Subcutaneous adipose tissue (tissue), 4 donors: ENCODE data around the gene MED27. TPM values are rescaled to one million over a fixed set of nuclear protein-coding genes. Genes with fewer than 3 reads are reported as not detected.

ENCODE experiments used
- total RNA-seq, 4 donors: library from RNA; depleted of rRNA; stranded (reverse); fragments of >200 nt; gene quantifications; one replicate each; pipeline ENCODE4 v1.1.0, GENCODE V29; 2016
- TF ChIP-seq, protein P1 (sequence below): fragments of 450-650 bp; IDR thresholded peaks from one replicate; pipeline ENCODE4 v1.5.1; 2016; ENCODE audit warnings: low read depth, mild to moderate bottlenecking, control low read depth, antibody characterized with exemption, moderate library complexity

The MED27 gene
- total RNA-seq, 4 donors from 2014 or later, result 7.3 to 13.4 (median 9.9) TPM

- TF ChIP-seq, protein P1, sequence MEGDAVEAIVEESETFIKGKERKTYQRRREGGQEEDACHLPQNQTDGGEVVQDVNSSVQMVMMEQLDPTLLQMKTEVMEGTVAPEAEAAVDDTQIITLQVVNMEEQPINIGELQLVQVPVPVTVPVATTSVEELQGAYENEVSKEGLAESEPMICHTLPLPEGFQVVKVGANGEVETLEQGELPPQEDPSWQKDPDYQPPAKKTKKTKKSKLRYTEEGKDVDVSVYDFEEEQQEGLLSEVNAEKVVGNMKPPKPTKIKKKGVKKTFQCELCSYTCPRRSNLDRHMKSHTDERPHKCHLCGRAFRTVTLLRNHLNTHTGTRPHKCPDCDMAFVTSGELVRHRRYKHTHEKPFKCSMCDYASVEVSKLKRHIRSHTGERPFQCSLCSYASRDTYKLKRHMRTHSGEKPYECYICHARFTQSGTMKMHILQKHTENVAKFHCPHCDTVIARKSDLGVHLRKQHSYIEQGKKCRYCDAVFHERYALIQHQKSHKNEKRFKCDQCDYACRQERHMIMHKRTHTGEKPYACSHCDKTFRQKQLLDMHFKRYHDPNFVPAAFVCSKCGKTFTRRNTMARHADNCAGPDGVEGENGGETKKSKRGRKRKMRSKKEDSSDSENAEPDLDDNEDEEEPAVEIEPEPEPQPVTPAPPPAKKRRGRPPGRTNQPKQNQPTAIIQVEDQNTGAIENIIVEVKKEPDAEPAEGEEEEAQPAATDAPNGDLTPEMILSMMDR, result no peak
Observed at GRCh38 chr9:131869348-131869747, 210.3 kb downstream of the MED27 start.

- TF ChIP-seq, protein P1, result no peak
Observed at GRCh38 chr9:131868766-131869165, 210.9 kb downstream of the MED27 start.

- TF ChIP-seq, protein P1, result no peak
Observed at GRCh38 chr9:131867611-131868192, 212.0 kb downstream of the MED27 start.

DNA sequence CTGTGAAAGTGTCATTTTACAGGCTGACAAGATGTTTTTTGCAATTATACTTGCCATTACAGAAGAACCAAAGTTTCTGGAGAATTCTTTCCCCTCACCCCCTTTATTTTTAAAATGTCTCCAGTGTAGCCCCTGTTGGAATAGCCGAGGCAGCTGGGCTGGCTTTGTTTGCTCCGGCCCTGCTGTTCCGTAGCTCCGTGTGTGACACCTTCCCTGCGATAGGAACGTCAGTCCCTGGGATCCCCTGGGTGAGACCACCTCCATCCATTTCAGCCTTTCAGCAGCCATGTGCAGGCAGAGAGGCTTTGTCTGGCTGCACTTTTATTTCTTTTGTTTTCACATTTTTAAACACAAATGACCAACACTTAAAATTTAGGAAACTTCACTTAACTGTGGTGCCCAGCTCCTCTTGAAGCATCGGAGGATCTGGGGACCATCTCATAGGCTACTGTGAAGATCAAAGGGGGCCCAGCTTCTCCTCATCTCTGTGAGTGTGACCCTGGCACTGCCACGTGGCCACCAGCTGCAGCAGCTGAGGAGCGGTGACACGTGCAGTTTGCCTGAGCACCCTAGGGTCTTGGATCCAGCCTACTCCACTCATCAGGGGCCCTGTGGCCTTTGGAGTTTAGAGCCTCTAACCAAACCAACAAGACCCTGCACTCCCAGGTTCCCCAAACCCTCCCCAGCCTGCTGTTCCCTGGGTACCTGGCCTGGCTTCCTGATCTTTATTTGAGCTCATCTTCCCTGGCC is 214.0 kb downstream of the MED27 start:
- TF ChIP-seq, protein P1, result no peak

DNA sequence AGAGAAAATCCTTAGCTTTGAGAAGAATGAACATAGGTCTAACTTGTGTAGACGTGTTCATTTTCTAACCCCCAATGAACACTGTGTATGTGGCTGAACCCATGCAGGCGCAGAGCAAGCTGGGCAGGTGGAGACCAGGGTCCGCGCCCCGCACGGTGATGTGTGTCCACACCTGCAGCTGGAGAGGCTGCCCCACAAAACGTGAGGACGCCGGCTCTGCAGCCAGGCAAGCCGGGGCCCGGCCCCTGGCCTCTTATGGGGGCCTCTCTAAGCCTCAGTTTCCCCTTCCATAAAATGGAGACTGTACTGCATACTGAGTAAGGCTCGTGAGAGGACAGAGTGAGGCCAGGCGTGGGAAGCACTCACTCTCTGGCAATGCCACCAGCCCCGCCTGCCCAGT is 215.1 kb downstream of the MED27 start:
- TF ChIP-seq, protein P1, result no peak

DNA sequence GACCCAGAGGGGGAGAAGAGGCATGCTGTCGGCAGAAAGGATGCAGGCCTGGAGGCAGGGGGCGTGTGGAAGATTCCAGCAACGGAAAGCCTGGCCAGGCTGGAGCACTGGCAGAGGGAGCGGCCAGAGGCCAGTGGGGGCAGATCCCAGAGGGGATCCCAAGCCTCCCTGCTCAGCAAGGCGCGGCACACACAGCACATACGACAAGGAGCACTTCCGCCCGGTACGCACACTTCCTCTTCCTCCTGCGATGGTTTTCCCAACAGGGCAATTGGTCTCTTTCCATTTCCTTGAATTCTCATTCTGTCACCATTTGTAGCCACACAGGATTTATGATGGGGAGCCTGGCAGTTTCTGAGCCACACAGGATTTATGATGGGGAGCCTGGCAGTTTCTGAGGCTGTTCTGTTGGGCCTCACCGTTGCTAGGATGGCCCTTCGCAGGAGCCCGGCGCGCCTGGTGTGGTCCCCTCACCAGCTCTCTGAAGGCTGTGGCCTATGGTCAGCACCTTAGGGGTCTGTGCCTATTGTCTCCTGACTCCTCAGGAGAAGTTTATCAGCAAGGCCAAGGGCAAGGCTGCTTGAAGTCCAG is 216.3 kb downstream of the MED27 start:
- TF ChIP-seq, protein P1, result no peak

DNA sequence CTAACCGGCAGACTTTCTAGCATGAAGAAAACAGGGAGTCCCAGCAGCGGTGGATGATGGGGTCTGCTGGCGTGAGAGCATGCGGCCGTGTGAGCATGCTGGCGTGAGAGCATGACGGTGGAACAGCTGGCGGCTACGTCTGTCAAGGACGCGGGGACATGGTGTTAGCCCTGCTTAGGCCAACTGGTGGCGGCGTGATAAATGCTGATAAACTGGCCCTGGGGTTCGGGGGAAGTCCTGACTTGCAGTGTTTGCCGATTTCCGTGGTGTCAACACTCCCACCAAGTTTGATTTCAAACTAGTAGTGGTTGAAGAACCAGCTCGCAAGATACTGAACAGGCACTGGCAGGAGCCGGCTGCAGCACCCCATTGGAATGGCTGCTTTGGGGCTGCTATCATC is 217.4 kb downstream of the MED27 start:
- TF ChIP-seq, protein P1, result no peak
